Activated CD4-positive, alpha-beta memory T cell treated with anti-CD3 and anti-CD28 coated beads for 36 hours (primary cell): ENCODE data around the gene DGKI. TPM values are rescaled to one million over a fixed set of nuclear protein-coding genes. Genes with fewer than 3 reads are reported as not detected.

Experiments
- CTCF ChIA-PET: fragments of 350-600 bp; sonication (Branson Sonifier 250); formaldehyde crosslinking; loops from one replicate; lab custom pipeline; 2021; ENCODE audit warnings: antibody characterized with exemption, inconsistent platforms; lab: Charles Lee
- POLR2A ChIA-PET: fragments of 350-600 bp; sonication (Branson Sonifier 250); formaldehyde crosslinking; loops from one replicate; lab custom pipeline; 2021; ENCODE audit warnings: antibody characterized with exemption; lab: Charles Lee
- DNase-seq: peaks from one replicate; pipeline ENCODE4 v3.0.0-alpha.2; 2020
- H3K27ac Mint-ChIP-seq: one replicate; pipeline ENCODE4 v1.8.0; 2021; ENCODE audit warnings: mixed read lengths
- H3K27me3 Mint-ChIP-seq: one replicate; pipeline ENCODE4 v1.8.0; 2021; ENCODE audit warnings: mixed read lengths
- H3K36me3 Mint-ChIP-seq: one replicate; pipeline ENCODE4 v1.8.0; 2021; ENCODE audit warnings: mixed read lengths
- H3K4me1 Mint-ChIP-seq: one replicate; pipeline ENCODE4 v1.8.0; 2021; ENCODE audit warnings: low read depth, mixed read lengths
- H3K4me3 Mint-ChIP-seq: one replicate; pipeline ENCODE4 v1.8.0; 2021; ENCODE audit warnings: mild to moderate bottlenecking, mixed read lengths
- H3K9me3 Mint-ChIP-seq: one replicate; pipeline ENCODE4 v1.8.0; 2021; ENCODE audit warnings: mixed read lengths
- intact Hi-C: fragments of 100-400 bp; cut with micrococcal nuclease; formaldehyde crosslinking; loops from one replicate; pipeline ENCODE4 v1.15.1; 2023
- total RNA-seq, 2 experiments: library from RNA; stranded (reverse); gene quantifications; one replicate each; pipeline ENCODE4 v1.2.3, GENCODE V29; 2021

Gene DGKI
- total RNA-seq, 2 experiments from 2014 or later = 5.4 to 7.0 TPM

DNA sequence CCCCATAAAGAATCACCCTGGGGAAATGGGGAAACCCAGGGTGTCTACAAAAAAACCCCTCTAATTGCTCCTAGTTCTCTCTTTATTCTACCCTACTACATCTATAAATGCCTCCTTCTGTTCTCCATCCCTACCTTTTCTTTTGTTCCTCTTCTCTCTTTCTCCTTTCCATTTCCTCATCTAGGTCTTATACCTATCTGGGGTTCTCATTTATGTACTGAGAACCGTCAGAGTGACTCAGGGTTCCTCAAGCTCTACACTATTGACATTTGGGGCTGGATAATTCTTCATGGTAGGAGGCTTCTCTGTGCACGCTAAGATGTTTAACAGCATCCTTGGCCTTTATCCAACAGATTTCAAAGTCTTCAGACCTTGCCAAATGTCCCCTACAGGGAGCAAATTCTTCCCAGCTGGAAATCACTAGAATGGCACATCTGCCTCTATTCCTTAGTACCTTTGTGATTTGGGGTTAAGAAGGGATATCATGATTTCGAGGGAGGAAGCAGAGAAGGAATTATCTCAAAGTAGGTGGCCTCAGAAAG is 365.9 kb downstream of the DGKI start:
- Mint-ChIP-seq H3K4me1 (no peaks in the 10 kb centered on the region), H3K4me3 (no peak overlapping the region), H3K27me3 (no peaks in the 10 kb centered on the region), H3K27ac (no peak overlapping the region), H3K9me3 (no peaks in the 10 kb centered on the region), H3K36me3 (no peaks in the 10 kb centered on the region)
- POLR2A ChIA-PET = no interaction called here
- CTCF ChIA-PET = no interaction called here
- DNase-seq = no peak
- intact Hi-C loops = no loop called here

DNA sequence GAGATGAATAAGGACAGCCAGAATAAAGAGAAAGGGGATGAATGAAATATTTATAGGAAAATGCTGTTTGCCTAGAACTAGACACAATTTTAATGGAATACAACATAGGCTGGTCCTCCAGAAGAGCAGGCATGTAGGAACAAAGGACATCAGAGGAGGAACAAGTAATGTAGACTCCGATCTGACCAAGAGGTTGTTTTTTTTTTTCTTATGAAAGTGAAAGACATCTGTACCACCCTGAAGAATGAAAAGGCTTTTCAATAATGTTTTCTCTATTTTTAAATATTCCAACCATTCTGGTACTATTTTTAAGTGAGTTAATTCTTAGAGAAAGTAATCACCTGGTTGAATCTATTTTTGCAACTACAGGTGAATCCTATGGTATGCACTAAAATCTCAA is 366.4 kb downstream of the DGKI start:
- Mint-ChIP-seq H3K9me3 (no peaks in the 10 kb centered on the region), H3K36me3 (no peaks in the 10 kb centered on the region), H3K27me3 (no peaks in the 10 kb centered on the region), H3K27ac (no peak overlapping the region), H3K4me3 (no peak overlapping the region), H3K4me1 (no peaks in the 10 kb centered on the region)
- intact Hi-C loops = no loop called here
- ChIA-PET POLR2A (no interaction called here), CTCF (no interaction called here)
- DNase-seq = no peak

DNA sequence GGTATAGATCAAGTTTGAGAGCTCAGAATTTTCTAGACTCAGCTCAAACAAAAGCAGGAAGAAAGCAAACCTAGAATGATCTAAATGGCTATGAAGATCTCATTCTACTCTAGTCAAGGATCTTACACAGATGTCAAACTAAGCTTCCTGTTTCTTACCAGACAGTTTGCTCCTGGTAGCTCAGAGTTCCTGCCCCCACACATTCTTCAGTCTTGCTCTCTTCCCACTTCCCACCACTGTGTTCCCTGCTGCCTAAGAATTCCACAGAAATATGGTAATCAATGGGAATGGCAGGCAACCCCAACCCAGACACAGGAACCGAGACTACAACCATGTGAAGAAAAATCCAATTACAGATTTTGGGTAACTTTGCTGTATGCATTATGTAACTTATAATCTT is 369.8 kb downstream of the DGKI start:
- POLR2A ChIA-PET = no interaction called here
- no peak for DNase-seq
- CTCF ChIA-PET = interaction anchor here (0.7 kb wide), 1 partner anchor 22 kb away, joined by 3 read pairs; no protein-coding TSS in a partner anchor
- H3K4me3 Mint-ChIP-seq = no peak overlapping the region
- H3K27ac Mint-ChIP-seq = no peak overlapping the region
- H3K36me3 Mint-ChIP-seq = no peaks in the 10 kb centered on the region
- no peaks in the 10 kb centered on the region for H3K27me3 Mint-ChIP-seq
- no peaks in the 10 kb centered on the region for H3K9me3 Mint-ChIP-seq
- H3K4me1 Mint-ChIP-seq = no peaks in the 10 kb centered on the region
- intact Hi-C loops = no loop called here

DNA sequence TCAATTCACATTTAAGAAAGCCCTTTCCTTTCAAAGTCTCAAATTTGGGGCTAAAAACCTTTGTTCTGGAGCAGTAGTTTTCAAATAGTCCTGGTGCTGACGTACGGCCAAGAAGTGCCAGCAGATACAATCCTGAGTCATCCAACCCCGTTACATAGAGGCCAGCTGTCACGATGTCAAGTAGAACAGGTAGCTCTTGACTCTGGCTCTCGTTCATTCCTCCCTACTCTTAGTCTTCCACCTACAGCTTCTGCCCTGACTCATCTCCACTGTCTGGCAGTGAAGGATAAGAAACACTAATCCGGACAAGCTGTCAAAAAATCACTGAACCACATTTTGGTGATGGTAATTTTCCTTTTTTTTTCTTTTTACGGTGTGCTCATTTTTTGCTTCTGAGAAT is 370.8 kb downstream of the DGKI start:
- Mint-ChIP-seq H3K27ac (no peak overlapping the region), H3K27me3 (no peaks in the 10 kb centered on the region), H3K4me3 (no peak overlapping the region), H3K36me3 (no peaks in the 10 kb centered on the region), H3K4me1 (no peaks in the 10 kb centered on the region), H3K9me3 (no peaks in the 10 kb centered on the region)
- DNase-seq = no peak
- ChIA-PET POLR2A (no interaction called here), CTCF (no interaction called here)
- intact Hi-C loops = no loop called here

DNA sequence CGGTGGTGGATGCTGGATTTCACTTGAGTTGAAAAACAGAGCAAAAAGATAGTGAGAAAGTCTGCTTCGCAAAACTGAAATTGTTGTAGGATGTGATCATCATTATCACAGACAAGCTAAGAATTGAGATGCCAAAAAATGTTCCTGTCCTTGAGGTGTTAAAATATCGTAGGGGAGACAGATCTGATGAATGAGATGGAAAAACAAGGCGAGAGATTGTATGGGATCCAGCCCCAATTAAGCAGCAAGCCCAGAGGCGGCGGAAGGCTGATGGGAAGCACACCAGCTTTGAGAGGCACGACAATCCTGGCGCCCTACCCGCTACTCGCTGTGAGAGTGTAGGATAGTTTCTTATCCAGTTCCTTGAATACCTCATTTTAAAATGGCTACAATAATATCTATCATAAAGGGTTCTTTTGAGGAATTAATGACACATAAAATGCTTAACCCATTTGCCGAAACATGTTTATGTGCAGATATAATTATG is 372.2 kb downstream of the DGKI start:
- Mint-ChIP-seq H3K27me3 (no peaks in the 10 kb centered on the region), H3K4me3 (no peak overlapping the region), H3K9me3 (no peaks in the 10 kb centered on the region), H3K27ac (no peak overlapping the region), H3K36me3 (no peaks in the 10 kb centered on the region), H3K4me1 (no peaks in the 10 kb centered on the region)
- ChIA-PET POLR2A (no interaction called here), CTCF (no interaction called here)
- DNase-seq = no peak
- intact Hi-C loops = no loop called here

DNA sequence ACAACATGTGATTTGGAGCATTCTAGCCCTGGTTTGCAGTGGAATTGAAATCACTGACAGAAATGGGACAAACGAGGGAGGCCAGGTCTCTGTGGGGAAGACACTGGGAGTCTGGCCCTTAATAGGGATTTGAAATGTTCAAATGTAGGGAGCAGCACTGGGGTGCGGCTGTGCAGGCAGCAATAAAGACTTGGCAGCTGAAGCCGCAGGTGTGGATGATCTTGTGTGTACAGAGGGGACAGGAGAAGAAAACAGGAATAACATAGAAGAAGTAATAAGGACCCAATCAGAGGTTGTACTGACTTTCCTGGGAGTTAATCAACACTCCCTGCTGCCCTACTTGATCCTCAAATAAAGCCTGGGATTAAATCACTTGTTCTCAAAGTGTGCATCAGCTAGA is 375.6 kb downstream of the DGKI start:
- no peak for DNase-seq
- CTCF ChIA-PET = no interaction called here

DNA sequence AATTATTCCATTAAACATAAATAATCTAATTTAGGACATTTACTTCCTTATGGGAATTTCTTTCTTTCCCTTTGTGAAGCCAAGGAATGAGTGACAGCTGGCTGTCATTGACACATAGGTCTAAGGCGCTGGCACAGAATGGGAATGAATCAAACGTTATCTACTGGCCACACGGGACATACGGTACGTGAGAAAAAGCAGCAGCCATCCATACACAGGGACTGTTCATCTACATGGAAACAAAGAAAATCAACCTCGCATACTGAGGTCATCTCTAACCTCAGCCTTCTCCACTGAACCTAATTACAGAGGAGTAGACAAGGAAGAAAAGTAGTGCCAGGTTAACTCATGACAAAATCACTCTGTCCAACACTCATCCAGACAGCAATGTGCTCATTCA is 376.9 kb downstream of the DGKI start:
- Mint-ChIP-seq H3K4me3 (no peak overlapping the region), H3K36me3 (no peaks in the 10 kb centered on the region), H3K4me1 (no peaks in the 10 kb centered on the region), H3K9me3 (no peaks in the 10 kb centered on the region), H3K27me3 (peaks cover 2% of the 10 kb centered on the region), H3K27ac (no peak overlapping the region)
- no peak for DNase-seq
- POLR2A ChIA-PET = no interaction called here
- intact Hi-C loops = loop anchor here (10.0 kb wide), 1 partner anchor 1505 kb away; no protein-coding TSS in a partner anchor
- CTCF ChIA-PET = no interaction called here

More for the DNA sequence above, 375.6 kb downstream of the DGKI start:
- no peaks in the 10 kb centered on the region for H3K4me1 Mint-ChIP-seq
- H3K4me3 Mint-ChIP-seq = no peak overlapping the region
- H3K9me3 Mint-ChIP-seq = no peaks in the 10 kb centered on the region
- intact Hi-C loops = no loop called here
- POLR2A ChIA-PET = no interaction called here
- no peaks in the 10 kb centered on the region for H3K36me3 Mint-ChIP-seq
- H3K27me3 Mint-ChIP-seq = peaks cover 2% of the 10 kb centered on the region
- H3K27ac Mint-ChIP-seq = no peak overlapping the region

DNA sequence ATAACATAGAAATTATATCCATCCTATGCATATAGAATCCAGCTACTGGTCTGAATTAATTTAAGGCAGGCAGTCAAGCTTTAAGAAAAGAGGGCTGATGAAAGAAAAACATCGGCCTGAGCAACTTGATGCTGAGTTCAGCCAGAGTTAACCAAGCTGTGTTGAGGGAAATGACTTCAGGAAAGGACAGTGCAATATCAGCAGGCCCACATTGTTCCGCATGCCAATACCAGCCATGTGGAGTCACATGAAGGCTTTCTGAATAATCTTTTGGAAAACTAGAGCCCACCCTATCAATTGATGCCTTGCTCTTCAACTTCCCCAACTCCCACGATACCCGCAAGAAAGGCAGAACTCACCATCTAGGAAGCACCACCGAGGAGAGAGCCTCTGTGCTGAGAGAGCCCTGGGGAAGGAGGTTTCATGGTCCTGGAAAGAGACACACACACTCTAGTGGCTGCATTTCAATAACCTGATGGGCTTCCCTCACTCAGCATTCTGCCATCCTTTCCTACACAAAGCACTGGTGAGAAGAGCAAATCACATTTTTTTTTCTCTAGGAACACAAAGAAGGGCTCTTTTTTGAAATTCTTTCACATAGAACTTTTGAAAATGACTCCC is 377.5 kb downstream of the DGKI start:
- H3K4me1 Mint-ChIP-seq = no peaks in the 10 kb centered on the region
- CTCF ChIA-PET = no interaction called here
- no peak overlapping the region for H3K27ac Mint-ChIP-seq
- no peaks in the 10 kb centered on the region for H3K9me3 Mint-ChIP-seq
- H3K36me3 Mint-ChIP-seq = no peaks in the 10 kb centered on the region
- H3K27me3 Mint-ChIP-seq = peaks cover 2% of the 10 kb centered on the region
- POLR2A ChIA-PET = no interaction called here
- no peak overlapping the region for H3K4me3 Mint-ChIP-seq
- intact Hi-C loops = loop anchor here (10.0 kb wide), 1 partner anchor 1504 kb away; no protein-coding TSS in a partner anchor
- DNase-seq = no peak

DNA sequence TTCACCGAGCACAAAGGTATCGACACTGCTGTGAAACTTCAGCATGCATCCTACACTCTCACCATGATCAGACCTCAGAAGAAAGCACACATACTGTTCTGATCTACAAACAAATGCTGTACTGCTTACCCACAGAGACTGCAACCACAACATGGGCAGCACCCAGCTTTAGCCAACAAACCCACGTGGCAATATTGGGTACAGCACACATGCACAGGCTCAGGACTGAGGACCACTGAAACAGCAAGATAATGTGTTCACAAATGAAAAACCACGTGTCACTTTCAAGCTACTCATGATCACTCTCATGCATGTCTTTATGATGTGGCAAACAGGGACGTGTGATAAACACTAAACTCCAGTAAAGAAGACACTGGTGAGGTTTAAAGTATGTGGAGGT is 383.9 kb downstream of the DGKI start:
- Mint-ChIP-seq H3K27ac (no peak overlapping the region), H3K36me3 (no peaks in the 10 kb centered on the region), H3K27me3 (peaks cover 2% of the 10 kb centered on the region), H3K4me3 (no peak overlapping the region), H3K9me3 (no peaks in the 10 kb centered on the region), H3K4me1 (no peaks in the 10 kb centered on the region)
- intact Hi-C loops = loop anchor here (10.0 kb wide), 1 partner anchor 1498 kb away; no protein-coding TSS in a partner anchor
- DNase-seq = no peak
- ChIA-PET POLR2A (no interaction called here), CTCF (no interaction called here)

DNA sequence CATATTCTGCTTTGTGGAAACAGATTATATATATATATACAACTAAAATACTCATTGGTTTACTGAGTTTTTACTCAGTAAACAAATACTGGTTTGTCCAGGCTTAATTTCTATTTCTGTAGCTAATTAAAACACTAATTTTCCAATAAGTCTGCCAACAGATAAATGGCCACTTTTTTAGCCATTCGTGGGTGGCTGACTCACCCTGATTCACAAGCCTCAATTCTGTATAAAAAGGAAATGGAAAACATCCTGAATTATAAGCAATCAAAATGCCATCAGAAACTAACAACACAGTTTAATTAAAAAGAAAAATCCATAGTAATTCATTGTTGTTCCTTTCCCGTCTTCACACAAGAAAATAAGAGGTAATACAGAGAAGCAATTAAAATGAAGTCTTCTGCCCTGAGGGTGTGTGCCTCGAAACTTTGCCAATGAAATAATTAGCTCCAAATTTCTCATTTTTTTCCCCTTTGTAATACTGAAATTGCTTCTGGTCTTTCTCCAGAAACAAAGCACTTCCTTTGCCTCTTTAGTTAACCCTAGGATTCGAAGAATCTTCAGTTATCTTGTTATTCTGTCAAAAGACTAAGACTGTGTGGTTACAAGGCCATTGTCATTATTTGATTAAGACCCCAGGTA is 384.6 kb downstream of the DGKI start:
- ChIA-PET CTCF (no interaction called here), POLR2A (no interaction called here)
- H3K9me3 Mint-ChIP-seq = no peaks in the 10 kb centered on the region
- DNase-seq = no peak
- H3K27me3 Mint-ChIP-seq = peaks cover 2% of the 10 kb centered on the region
- no peak overlapping the region for H3K27ac Mint-ChIP-seq
- H3K4me1 Mint-ChIP-seq = no peaks in the 10 kb centered on the region
- no peaks in the 10 kb centered on the region for H3K36me3 Mint-ChIP-seq
- H3K4me3 Mint-ChIP-seq = no peak overlapping the region
- intact Hi-C loops = loop anchor here (10.0 kb wide), 1 partner anchor 1497 kb away; no protein-coding TSS in a partner anchor

DNA sequence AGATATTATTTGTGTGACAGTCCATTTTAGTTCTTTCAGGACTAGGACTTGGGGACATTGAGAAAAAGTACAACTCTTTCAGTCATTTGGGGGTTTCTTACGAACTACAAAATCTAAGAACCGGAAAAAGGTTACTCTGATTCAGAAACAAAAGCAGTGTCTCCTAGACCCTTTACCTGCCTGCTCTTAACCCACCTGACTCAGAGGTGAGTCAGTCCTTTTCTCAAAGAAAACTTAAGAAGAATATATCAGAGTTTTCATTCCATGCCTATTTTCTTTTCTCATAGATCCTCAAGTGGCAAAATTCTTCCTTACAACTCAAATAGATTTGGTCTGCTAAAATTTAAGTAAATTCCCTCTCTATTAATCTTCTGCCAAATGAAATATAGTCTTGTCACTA is 388.4 kb downstream of the DGKI start:
- no peak overlapping the region for H3K27ac Mint-ChIP-seq
- no peak overlapping the region for H3K4me3 Mint-ChIP-seq
- H3K4me1 Mint-ChIP-seq = no peaks in the 10 kb centered on the region
- intact Hi-C loops = no loop called here
- DNase-seq = no peak
- no peaks in the 10 kb centered on the region for H3K9me3 Mint-ChIP-seq
- H3K27me3 Mint-ChIP-seq = no peaks in the 10 kb centered on the region
- CTCF ChIA-PET = interaction anchor here (0.9 kb wide), 1 partner anchor 19 kb away, joined by 3 read pairs; no protein-coding TSS in a partner anchor
- POLR2A ChIA-PET = no interaction called here
- H3K36me3 Mint-ChIP-seq = no peaks in the 10 kb centered on the region

DNA sequence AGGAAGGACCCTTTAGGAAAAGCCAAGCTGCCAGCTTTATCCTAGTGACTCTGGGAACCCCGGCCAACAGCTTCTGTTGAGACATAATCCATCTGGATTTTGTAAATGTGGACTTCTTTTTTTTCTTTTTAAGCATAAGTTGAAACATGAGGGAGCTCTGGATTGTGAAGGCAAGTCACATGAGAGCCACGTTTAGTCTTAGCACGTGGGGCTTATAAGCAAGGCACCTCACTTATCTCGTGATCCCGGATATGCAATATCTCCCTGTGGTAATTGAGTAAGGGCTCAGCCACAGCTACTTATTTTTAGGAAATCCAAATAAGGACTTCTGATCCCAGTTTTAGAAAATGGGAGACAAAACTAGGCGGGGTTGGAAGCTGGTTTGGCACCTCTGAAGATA is 392.0 kb downstream of the DGKI start:
- POLR2A ChIA-PET = no interaction called here

More for the DNA sequence above, 392.0 kb downstream of the DGKI start:
- no peak for DNase-seq
- CTCF ChIA-PET = interaction anchor here (0.6 to 1.3 kb wide), 9 partner anchors 9 to 1654 kb away, joined by 3 to 6 read pairs (median 3); no protein-coding TSS in a partner anchor
- intact Hi-C loops = loop anchor here (5.0 kb wide), 1 partner anchor 1337 kb away; no protein-coding TSS in a partner anchor
- Mint-ChIP-seq H3K9me3 (no peaks in the 10 kb centered on the region), H3K4me3 (no peak overlapping the region), H3K36me3 (no peaks in the 10 kb centered on the region), H3K4me1 (no peaks in the 10 kb centered on the region), H3K27ac (no peak overlapping the region), H3K27me3 (no peaks in the 10 kb centered on the region)
